ELF-1 (cell line): ENCODE results near the gene FRMD4A.
"Not testable (repeated sequence)": the region's sequence is repeated elsewhere in the genome, so short reads cannot be mapped to it uniquely, and the experiment has no call there.

Experiments used
- DNase-seq: peaks from one replicate; pipeline ENCODE4 v3.0.0-alpha.2; 2016; ENCODE audit warnings: low read depth, low spot score

FRMD4A gene

GRCh38 chr10:14150526-14150925 lies 180.2 kb downstream of the FRMD4A start:
- no peak for DNase-seq

DNA sequence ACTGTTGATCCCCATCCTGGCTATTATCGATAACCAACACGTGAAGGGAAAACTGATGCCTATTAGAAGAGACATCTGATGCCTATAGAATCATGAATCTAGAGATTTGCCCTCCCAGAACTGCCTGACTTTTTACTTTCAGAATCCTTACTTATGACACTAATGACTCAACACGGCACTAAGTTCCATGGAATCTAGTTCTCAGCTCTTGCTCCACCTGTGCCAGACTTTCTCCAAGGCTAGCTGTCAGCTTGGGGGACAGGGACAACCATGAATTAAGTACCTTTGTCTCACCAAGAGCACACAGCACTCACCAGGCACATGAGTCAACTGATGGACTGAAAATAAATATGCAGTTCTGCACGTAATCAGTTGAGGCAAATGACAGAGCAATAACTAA lies 184.2 kb downstream of the FRMD4A start:
- no peak for DNase-seq

- DNase-seq: no peak
Measured at GRCh38 chr10:14146025-14146424, 184.7 kb downstream of the FRMD4A start.

- DNase-seq: no peak
Measured at GRCh38 chr10:14144451-14144850, 186.3 kb downstream of the FRMD4A start.

DNA sequence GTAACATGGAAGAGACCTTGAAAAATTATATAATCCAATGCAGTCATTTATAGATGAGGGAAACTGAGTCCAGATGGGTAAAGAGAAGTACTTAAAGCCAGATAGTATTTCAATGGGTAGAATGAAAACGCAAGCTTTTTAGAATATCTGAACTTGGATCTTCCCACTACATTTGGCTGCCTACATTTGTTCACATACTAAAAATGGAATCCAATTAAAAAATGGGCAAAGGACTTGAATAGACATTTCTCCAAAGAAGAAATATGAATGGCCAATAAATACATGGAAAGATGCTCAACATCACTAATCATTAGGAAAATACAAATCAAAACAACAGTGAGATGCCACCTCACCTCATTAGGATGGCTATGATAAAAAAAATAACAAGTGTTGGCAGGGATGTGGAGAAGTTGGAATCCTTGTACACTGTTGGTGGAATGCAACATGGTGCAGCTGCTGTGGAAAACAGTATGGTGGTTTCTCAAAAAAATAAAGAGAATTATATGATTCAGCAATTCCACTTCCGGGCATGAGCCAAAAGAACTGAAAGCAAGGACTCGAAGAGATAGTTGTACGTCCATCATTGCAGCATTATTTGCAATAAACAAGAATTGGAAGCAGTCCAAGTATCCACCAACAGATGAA lies 188.0 kb downstream of the FRMD4A start:
- no peak for DNase-seq

DNA sequence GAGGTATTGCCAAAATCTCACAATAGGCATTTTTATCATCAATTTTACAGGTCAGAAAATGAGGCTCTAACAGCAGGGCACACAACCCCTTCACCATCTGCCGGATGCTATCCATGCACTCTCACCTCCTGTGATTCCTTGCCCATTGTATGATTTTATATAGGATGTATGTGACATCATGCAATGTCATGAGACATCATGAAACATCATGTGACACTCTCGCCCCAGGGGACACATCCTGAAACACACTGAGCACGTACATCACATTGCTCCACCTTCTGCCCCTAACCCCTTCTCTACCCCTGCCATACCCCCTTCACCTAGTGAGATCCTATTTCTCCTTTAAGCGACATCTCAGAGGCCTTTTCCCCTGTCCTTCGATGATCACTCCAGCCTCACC lies 189.4 kb downstream of the FRMD4A start:
- DNase-seq: no peak

DNA sequence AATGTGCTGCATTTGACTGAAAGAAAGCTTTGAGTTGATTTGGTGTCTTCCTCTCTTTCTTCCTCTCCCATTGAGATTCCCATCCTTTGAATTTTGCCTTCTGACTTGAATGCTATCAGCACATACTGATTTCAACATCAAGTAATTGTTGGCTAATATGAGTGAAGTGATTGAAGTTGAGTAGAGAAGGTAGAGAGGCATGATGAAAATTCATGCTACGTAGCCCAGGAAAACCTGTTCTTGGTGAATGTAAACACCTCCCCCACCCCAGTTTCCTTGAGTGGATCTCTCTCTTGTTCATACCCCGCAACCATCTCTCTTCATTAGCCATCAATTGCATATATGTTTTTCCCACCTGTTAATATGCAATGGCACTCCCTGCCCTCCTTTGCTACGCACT lies 193.3 kb downstream of the FRMD4A start:
- no peak for DNase-seq

GRCh38 chr10:14135196-14135595 lies 195.5 kb downstream of the FRMD4A start:
- not testable (repeated sequence) for DNase-seq

DNA sequence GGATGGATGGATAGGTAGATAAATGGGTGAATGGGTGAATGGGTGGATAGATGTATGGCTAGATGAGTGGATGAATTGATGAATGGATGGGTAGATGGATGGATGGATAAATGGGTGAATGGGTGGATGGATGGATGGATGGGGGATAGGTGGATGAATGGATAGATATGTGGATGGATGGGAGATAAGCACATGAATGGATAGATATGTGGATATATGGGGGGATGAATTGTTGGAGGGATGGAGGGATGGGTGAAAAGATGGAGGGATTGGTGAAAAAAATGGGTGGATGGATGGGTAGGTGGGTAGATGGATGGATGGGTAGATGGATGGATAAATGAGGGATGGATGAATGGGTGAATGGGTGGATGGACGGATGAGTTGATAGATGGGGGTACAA lies 196.4 kb downstream of the FRMD4A start:
- no peak for DNase-seq

DNA sequence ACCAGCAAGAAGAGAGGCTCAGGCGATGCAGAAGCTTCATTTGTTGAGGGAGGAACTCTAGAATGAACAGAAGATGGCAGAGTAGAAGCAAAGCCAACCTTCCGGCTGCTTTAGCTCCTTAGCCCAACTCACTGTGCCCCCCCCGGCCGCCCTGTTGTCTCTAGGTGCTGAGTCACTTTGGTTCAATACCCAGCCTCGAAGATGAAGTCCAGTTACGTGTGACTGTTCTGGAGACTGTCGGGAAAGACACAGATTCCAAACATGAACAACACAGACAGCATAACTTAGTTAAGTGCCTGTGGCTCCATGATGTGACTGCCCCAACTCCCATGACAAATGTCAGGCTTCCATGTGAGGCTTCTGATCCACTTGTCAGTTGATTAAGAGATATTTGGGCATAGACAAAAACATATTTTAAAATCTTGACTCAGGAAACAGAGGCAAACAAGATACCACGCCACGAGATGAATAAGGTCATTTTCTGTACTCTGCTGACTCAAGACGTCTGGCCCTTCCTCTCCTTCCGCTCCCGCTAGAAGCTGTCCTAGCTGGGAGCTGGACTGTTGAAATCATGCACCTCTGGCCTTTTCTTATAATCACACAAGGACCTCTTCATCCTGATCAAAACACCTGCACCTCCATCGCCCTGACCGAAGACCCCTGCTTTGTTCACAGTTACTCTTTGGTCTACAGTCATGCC lies 199.3 kb downstream of the FRMD4A start:
- no peak for DNase-seq

GRCh38 chr10:14129770-14130169 lies 201.0 kb downstream of the FRMD4A start:
- no peak for DNase-seq

DNA sequence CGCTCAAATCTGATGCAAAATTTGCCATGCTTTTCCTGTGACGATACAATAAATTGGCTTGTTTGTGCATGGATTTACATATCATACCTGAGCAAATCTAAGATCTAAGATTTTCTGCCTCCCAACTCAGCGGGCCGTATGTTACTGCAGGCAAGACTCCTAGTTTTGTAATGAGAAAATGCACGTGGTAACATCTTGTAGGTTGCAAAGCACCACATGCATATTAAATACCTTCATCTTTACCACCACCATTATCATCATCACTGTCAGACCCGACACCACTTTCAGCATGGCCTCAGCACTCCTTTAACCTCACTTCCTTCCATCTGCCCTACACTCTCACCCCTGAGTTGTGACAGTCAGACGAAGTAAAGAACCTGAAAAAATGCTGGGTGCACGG lies 202.2 kb downstream of the FRMD4A start:
- DNase-seq: no peak

DNA sequence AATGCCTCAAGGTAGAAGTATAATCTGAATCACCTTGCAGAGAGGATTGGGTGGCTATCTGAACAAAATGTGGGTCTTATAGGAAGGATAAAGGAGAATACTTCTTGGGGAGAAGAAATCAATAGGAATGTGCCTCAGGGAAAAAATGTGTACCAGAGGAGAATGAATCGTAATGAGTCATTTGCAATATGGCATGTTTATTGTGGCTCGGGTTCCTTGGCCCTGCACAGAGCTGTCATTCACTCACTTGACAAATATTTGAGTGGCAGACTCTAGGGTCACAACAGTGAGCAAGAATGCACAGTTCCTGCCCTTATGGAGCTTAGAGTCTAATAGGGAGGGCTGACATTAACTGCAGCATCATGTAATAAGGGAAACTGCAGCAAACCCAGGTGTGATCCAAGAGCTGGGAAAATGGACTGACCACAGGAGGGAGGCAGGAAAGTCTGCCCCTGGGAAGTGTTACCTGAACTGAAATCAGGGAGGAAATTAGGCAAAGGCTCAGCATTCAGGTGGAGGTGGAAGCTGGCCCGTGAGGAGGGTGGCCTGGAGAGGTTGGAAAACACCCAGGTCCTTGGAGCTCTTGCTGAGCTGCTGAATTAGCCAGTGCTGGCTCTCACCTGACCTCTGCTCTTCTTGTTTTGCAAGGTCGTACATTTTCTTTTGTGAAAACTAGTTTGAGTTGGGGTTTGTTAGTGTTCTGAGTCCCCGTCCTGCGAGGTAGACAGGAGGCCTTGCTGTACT lies 203.9 kb downstream of the FRMD4A start:
- no peak for DNase-seq

DNA sequence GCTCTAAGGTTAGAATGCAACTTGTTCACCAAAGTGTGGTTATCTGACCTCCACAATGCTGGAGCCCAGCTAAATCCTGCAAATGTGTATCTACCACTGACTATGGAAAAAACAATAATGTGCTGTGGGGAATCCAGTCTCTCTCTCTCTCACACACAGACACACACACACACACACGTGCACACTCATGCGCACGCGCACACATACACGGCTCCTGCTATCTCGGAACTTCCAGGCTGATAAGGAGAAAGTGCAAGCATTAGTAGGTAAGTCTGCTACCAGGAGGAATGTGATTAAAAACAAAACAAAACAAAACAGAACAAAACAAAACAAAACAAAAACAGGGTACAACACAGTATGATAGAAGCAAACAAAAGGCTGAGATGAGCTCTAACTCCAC lies 205.2 kb downstream of the FRMD4A start:
- no peak for DNase-seq

DNA sequence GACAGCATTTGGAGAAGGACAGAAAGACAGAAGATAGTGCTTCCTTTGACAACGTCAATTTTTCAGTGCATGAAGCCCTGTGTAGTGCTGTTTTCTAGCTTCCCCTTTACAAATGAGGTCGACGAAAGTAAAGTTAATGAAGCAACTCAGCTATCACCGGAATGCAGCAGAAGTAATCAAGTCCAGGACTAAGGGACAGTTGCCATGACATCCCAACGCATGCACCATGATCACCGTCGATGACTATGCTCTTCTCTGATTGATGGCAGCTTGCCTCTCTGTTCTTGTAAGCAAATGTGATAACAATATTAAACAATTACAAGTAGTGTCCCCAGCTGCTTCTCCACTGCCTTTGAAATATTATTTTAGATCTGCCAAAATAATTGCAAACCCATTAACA lies 205.8 kb downstream of the FRMD4A start:
- DNase-seq: no peak

DNA sequence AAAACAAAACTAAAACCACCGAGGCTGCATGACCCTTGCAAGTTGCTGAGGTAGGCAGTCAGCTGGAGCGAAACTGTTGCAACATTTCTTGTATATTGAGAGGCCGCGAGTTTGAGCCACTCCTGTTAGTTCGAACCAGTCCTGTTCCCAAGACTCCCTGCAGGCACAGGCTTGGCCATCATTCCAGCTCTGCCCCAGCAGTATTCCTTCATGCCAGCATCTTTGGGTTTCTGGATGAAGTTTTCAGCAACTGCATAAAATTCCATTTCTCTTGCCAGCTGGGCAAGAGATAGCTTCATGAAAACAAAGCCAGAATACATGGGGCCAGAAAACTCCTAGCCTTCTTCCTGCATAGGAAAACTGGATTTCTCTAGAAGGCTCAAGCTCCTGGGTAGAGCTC lies 207.6 kb downstream of the FRMD4A start:
- no peak for DNase-seq

- no peak for DNase-seq
Measured at GRCh38 chr10:14120812-14121211, 209.9 kb downstream of the FRMD4A start.

DNA sequence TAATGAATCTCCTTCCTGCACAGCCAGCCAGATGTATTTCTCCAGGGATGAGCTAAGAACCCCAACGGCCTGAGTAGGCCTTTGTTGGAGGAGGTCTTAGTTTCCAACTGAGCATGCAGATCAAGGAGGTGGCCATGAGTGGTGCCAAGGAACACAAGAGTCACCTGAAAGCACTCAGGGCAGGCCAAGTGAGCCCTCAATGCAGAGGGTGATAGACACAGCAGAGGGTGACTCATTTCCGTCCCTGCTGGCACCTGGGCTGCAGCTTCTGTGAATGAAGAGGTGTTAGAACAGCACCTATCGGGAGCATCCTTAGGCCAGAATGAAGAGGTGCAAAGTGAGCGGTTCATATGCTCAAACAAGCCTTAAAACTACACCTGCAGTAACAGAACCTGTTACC lies 211.8 kb downstream of the FRMD4A start:
- DNase-seq: no peak

- peak; percentile 27 for DNase-seq
Measured at GRCh38 chr10:14116837-14117236, 213.9 kb downstream of the FRMD4A start.

- no peak for DNase-seq
Measured at GRCh38 chr10:14116021-14116420, 214.7 kb downstream of the FRMD4A start.

GRCh38 chr10:14114791-14115190 lies 215.9 kb downstream of the FRMD4A start:
- DNase-seq: no peak

DNA sequence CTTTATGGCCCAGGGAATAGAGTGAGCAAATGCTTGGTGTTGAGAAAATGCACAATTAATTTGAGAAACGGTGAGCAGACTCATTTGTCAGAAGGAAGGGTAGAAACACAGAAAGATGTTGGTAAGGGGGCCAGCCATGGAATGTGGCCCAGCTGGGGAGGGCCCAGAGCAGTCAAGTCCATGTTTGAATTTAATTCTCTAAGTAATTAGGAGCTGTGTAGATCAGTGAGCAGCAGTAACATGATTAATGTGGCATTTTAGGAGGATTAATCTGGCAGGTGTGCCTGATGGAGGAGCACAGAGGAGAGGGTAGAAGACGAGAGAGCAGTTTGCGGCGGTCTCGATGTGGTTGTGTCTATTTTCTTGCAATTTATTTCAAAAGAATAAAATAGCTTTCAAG lies 218.7 kb downstream of the FRMD4A start:
- DNase-seq: no peak

DNA sequence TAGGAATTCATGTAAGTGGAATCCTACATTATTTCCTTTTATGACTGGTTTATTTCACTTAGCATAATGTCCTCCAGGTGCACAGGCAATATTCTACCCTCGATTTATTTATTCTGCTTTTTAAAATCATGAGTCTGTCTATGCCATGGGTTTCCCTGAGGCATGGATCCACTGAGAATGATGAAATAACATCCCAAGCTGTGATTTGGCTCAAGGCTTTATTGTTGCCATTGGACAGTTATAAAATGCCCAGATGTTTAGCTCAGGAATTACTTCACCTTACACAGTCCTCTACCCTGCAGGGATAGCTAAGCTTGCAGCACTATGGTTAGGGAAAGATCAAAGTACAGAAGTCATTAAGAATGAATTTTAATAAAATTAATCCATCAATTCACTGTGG lies 219.5 kb downstream of the FRMD4A start:
- no peak for DNase-seq
